Measurements from ENCODE around the gene PHTF2.

GRCh38 chr7:77786741-77787140, 11.8 kb upstream of the PHTF2 start:
- TF ChIP-seq, protein P1, sequence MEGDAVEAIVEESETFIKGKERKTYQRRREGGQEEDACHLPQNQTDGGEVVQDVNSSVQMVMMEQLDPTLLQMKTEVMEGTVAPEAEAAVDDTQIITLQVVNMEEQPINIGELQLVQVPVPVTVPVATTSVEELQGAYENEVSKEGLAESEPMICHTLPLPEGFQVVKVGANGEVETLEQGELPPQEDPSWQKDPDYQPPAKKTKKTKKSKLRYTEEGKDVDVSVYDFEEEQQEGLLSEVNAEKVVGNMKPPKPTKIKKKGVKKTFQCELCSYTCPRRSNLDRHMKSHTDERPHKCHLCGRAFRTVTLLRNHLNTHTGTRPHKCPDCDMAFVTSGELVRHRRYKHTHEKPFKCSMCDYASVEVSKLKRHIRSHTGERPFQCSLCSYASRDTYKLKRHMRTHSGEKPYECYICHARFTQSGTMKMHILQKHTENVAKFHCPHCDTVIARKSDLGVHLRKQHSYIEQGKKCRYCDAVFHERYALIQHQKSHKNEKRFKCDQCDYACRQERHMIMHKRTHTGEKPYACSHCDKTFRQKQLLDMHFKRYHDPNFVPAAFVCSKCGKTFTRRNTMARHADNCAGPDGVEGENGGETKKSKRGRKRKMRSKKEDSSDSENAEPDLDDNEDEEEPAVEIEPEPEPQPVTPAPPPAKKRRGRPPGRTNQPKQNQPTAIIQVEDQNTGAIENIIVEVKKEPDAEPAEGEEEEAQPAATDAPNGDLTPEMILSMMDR (IDR thresholded peaks at IDR 0.05; ENCODE audit: insufficient read depth, low read length) = no peak
- TF ChIP-seq SPI1 (IDR thresholded peaks at IDR 0.05; ENCODE audit: borderline replicate concordance, low read depth) (no peak), POLR2AphosphoS5 (IDR thresholded peaks at IDR 0.05; ENCODE audit: low read depth) (no peak)
